SHP77 (cell line): ENCODE data around the gene CFDP1.
"Not testable (repeated sequence)": the region's sequence is repeated elsewhere in the genome, so short reads cannot be mapped to it uniquely, and the experiment has no call there.

Experiments used
- DNase-seq, 2 experiments: peaks; one replicate each; lab custom pipeline; 2025; lab: John Stamatoyannopoulos, UW

The CFDP1 gene

DNA sequence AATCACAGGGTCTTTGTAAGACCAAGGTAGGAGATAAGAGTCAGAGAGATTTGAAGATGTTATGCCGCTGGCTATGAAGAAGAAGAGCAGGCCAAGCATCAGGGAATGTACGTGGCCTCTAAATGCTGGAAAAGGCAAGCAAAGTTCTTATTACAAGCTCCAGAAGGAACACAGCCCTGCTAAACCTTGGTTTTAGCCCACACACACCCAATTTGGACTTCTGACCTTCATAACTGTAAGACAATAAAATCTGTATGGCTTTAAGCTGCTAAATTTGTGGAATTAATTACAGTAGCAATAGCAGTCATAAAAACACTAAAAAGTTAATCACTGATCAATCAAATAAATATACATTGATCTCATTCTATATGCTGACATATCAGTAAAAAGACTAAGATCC is 25.1 kb upstream of the CFDP1 start:
- DNase-seq = no peak

DNA sequence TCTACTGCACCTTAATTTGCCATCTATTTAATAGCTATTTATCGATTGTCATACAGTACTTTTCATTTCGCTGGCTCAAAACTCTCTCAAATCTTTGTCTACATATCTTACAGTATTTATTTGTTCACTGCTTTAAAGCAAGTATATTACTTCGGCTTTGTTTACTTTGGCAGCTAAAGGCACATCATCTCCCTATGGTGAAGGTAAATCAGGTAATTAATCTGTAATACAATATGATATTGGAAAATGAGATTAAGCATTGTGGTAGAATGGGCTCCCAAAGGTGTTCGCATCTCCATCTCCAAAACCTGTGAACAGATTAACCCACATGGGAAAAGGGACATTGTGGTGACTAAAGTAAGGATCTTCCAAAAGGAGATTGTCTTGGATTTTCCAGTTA is 24.7 kb upstream of the CFDP1 start:
- DNase-seq = no peak

DNA sequence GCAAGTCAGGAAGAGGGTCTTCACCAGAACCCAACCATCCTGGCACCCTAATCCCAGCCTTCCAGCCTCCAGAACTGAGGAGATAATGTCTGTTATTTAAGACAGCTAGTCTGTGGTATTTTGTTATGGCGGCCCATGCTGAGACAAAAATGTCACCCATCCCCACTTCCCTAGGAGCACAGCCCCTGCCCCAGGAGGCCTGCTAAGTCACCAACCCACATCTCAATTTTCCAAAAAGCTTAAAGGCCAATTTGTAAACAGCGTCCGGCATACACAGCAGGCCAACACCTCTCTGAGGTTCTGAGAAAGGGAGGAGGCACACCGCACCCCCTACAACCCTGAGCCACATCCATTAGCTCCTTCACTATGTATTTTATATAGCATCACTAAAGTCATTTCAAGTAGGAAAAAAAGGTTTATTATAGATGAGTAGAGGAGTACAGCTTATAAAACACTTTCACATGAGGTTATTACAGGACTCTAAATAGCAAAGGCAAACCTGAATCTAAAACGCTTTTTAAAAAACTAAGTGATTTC is 24.2 kb upstream of the CFDP1 start:
- no peak for DNase-seq

DNA sequence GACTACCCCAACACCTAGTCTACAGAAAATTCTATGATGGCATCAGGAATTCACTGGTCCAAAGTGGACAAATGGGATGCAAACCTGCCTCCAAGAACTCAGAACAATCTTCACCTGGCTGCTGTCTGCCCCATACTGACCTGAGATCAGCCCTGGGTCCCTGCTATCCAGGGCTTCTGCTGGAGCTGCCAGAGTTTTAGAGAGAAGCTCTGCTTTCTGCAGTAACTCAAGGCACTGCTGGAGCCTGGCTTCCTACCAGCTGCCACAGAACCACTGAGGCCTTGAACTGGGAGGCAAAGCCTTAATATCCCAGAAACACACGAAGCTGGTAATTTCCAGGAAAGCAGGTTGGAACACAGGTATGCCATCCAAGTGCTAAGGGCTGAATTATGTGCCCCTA is 23.7 kb upstream of the CFDP1 start:
- no peak for DNase-seq

DNA sequence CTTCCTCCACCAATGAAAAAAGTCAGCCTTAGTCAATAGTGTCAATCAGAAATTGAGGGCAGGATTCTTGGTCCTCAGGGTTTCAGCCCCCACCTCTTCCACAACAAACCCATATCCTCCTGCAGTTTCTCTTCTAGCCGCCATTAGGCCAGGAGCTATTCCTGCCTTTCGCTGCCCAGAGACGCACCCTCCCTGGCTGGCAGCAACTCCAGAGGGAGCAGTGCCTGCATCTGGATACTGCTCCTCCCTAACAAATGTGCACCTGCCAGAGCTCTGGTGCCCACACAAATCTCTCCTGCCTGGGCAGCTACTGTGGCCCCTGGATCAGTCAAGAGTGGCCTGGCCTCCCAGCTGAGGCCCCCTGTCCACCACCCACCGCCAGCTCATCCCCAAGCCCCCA is 23.2 kb upstream of the CFDP1 start:
- DNase-seq = not testable (repeated sequence)

DNA sequence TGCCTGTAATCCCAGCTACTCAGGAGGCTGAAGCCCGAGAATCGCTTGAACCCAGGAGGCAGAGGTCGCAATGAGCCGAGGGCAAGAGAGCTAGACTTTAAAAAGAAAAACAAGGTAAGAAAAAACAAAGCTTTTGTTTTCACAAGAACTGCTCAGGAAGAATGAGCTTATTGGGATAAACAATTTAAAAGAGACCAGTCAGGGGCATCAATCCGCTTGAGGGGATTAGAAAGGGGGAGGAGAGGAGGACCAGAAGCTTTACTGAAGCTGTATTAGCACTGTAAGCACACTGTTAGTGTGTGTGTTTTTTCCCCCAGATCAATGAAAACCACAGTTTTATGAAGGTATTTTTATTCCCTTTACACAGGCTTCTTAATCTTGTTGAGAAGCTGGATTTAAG is 22.4 kb upstream of the CFDP1 start:
- DNase-seq = no peak

DNA sequence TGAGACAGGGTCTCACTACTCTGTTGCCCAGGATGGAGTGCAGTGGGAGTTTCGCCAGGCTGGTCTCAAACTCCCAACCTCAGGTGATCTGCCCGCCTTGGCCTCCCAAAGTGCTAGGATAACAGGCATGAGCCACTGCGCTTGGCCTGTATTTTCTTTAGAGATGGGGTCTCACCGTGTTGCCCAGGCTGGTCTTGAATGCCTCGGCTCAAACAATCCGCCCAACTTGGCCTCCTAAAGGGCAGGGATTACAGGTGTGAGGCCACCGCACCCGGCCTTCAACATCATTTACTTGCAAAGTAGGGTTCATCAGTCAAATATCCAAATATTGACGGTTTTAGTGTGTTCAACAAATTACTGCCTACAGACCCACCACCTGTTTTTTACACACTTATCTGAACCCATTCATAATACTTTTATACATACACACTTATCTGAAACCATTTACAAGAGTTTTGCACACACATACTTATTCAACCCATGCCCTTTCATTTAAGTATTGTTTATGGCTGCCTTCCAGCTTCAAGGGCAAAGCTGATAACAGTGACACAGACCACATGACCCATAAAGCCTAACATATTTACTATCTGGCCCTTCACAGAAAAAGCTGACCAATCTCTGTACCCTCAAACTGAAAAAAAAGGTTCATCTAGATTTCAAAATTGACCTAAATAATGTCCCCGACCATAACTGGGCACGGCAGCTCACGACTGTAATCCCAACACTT is 19.3 kb upstream of the CFDP1 start:
- no peak for DNase-seq

DNA sequence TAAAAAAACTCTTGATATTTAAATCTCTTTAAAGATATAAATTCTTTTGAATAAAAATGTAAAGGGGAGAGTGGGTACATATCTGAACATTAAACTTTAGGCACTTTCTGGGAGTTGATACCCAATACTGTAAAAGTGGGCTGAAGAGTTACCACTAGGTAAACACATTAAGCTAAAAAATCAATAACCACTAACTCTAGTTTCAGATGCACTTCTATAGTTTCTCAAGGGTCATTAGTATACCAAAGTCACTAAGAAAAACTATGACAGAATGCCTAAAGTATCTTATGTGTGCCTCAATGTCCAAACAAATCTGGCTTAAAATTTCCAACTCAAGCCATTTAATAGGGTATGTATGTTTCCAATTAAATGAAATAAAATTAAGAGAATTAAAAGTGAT is 13.1 kb upstream of the CFDP1 start:
- no peak for DNase-seq

DNA sequence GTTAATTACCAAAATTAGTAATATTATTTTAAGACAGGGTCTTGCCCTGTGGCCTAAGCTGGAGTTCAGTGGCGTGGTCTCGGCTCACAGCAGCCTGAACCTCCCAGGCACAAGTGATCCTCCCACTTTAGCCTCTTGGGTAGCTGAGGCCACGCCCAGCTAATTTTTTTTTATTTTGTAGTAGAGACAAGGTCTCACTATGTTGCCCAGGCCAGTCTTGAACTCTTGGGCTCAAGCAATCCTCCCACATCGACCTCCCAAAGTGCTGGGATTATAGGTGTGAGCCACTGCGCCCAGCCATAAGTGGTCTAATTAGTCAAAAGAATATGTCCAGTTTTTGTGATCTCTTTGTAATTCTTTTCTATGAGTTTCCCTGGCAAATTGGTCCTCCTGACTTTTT is 12.0 kb upstream of the CFDP1 start:
- no peak for DNase-seq

DNA sequence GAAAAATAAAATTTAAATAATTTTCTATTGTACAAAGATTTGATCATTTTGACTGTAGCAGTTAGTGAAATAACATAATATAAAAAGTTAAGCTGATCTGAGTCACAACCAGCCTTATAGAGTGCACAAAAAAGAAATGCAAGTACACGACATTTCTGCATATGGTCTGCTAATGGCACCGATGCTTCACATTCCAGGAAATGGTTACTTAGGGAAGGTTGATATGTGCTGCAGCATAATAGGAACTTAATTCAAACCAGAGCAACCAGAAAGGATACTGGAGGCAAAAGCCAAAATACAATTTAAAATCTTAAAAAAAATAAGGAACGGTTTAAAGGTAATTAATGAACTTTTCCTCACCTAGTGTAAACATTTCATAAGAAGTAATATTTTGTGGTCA is 10.0 kb upstream of the CFDP1 start:
- DNase-seq = no peak

DNA sequence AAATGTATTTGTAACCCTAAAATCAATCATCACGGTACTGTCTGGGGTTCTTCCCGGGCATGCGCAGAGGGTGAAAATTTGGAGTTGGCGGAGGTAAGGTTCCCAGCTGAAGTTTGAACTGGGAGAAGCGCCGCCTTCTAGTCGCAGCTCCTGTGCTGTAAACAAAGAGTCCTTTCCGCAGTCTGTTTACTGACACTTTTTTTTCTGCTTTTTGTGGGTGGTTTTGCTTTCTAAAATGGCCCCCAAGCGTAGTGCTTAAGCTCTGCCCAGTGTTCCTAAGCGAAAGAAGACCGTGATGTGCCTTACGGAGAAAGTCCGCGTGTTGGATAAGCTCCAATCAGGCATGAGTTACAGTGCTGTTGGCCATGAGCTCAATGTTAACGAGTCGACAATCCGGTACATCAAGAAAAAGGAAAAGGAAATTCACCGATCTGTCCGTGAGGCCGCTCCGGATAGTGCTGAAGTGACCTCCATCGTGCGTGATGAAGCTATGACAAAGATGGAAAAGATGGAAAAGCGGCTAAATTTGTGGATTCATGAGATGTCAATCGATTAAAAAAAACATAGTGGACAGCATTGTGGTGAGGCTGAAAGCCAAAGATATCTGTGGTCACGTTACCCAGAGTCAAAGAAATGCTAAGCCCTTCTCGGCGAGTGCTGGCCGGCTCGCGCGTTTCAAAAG is 570 bp upstream of the CFDP1 start:
- peak; percentile 79 to 89 for DNase-seq

DNA sequence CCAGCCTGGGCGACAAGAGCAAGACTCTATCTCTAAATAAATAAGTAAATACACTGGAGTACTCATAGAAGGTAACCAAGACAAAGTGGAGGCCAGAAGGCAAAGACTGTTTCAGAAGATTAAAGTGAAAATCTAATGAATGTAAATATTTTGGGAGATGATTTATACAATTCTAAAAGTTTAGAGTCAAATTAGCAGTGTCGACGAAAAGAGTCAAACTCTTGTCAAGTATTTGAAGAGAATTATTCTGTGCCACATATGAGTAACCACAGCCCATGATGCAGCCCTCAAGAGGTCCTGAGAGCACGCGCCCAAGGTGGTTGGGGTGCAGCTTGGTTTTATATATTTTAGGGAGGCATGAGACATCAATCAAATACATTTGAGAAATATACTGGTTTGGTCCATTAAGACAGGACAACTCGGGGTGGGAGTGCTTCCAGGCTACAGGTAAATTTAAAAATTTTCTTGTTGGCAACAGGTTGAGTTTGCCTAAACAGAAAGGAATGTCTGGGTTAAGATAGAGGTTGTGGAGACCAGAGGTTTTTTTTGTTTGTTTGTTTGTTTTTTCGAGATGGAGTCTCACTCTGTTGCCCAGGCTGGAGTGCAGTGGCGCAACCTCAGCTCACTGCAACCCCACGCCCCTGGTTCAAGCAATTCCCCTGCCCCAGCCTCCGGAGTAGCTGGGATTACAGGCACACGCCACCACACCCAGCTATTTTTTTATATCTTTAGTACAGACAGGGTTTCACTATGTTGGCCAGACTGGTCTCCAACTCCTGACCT is 3.5 kb downstream of the CFDP1 start:
- no peak for DNase-seq

DNA sequence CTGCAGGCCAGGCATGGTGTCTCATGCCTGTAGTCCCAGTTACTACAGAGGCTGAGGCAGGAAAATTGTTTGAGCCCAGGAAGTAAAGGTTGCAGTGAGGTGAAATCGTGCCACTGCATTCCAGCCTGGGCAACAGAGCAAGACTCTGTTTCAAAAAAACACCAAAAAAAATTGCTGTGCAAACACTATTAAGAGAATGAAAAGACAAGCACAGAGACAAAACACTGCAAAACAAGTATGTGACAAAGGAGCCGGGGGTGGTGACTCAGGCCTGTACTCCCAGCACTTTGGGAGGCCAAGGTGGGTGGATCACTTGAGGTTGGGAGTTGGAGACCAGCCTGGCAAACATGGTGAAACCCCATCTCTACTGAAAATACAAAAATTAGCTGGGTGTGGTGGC is 6.8 kb downstream of the CFDP1 start:
- DNase-seq = not testable (repeated sequence)

DNA sequence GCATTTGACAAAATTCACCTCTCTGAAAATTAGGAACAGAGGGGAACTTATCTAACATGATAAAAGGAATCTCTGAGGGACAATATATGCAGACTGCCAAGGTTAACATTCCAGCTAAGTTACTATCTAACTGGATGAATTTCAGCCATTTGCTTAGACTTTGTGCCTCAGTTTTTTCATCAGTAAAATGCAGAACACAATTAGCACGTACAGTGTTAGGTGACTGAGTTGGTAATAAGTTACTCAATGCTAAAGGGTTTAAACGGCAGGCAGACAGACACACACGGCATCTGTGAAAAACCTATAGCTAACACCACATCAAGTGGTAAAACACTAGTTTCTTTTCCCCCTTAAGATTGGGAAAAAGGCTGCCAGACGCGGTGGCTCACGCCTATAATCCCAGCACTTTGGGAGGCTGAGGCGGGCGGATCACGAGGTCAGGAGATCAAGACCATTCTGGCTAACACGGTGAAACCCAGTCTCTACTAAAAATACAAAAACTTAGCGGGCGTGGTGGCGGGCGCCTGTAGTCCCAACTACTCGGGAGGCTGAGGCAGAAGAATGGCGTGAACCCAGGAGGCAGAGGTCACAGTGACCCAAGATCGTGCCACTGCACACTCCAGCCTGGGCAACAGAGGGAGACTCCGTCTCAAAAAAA is 9.1 kb downstream of the CFDP1 start:
- not testable (repeated sequence) for DNase-seq

DNA sequence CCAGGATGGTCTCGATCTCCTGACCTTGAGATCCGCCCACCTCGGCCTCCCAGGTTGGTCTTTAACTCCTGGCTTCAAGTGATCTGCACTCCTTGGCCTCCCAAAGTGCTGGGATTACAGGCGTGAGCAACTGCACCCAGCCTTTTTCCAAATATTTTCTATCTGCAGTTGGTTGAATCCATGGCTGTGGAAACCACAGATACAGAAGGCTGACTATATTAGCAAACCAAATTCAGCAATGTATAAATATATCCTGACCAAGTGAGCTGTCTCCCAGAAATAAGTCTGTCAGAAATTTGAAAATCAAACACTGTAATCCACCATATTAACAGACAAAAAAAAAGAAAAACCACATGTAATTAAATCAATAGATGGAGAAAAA is 9.6 kb downstream of the CFDP1 start:
- no peak for DNase-seq

DNA sequence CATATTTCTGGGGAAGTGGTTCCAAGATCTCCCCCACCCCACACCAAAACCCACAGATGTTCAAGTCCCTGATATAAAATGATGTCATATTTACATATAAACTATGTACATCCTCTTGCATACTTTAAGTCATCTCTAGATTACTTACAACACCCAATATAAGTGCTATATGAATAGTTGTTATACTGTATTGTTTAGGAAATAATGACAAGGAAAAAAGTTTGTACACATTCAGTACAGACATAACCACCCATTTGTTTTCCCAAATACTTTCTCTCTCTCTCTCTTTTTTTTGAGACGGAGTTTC is 11.5 kb downstream of the CFDP1 start:
- DNase-seq = no peak

DNA sequence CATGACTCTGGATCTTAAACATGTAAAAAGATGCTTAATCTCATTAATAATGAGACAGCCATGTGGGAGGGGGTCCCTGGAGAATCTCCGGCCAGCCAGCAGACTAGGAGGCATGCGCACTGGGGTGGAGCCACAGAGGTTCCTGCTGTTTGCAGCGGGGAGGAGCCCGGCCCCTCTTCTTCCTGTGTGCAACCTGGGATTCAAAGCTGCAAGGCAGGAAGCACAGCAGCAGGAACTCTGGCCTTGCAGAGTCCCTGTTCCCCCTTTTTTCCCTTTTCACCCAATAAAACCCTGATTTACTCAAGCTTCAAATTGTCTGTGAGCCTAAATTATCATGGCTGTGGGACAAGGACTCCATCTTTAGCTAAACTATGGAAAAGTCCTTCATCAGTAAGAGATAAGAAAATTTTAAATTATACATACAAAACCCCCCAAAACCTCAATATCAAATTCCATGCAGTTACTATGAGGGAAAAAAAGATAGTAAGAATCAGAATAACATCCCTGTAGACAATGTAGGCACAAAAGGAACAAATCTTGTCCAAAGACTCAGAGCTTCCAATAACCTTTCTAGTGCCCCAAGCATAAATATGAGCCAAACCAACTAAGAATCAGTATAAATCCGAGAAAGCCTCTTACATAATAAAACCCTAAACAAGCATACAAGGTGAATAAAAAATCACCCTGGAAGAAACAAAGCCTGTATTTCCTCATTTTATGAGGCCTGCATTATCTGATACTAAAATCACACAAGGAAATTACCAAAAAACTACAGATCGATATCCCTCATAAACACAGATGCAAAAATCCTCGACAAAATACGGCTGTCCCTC is 12.1 kb downstream of the CFDP1 start:
- DNase-seq = no peak

DNA sequence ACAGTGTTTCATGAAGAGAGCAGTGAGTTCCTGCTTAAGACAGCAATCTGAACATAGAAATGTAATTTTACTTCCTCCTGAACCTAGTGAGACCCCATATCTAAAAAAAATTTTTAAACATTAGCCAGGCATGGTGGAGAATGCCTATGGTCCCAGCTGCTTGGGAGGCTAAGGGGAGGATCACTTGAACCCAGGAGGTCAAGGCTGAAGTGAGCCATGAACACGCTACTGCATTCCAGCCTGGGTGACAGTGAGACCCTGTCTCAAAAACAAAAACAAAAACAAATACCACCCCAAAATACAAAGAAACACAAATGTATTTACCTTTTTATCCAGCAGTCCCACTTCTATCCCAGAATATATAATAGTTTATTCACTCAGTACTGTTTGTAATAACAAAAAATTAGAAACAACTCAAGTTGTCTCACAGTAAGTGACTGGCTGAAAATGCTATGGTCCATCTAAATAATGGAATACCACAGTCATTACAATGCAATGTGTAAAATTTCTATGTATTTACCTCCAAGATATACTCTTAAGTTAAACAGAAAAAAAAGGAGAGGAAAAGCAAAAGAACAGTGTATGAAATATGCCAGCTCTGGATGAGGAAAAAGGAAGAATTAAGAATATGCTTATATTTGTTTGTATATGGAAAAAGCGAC is 16.3 kb downstream of the CFDP1 start:
- DNase-seq = no peak

DNA sequence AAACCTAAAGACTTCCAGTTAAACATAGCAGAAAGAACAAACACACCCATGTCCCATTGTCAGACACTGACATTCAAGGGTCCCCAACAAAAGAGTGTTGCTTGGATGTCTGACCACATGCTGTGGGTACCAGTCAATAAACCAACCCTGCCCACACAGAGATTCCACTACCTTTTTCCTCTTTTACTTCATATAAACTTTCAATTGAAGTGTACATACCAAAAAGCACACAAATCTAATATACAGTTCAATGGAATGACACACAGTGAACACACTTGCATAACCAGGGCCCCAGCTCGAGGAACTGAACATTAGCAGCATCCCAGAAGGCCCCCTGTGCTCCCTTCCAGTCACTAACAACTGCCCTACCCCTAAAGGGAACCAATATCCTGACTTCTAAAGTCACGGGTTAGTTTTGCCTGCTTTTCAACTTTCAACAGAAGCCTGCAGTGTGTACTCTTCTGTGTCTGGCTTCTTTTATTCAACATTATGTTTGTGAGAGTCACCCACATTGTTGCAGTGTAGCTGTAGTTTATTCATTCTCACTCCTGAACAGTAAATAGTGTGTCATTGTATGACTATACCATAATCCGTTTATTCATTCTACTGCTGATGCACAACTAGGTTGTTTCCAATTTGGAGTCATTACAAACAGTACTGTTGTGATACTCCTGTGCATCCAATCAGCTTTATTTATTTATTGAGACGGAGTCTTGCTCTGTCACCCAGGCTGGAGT is 18.0 kb downstream of the CFDP1 start:
- DNase-seq = no peak

DNA sequence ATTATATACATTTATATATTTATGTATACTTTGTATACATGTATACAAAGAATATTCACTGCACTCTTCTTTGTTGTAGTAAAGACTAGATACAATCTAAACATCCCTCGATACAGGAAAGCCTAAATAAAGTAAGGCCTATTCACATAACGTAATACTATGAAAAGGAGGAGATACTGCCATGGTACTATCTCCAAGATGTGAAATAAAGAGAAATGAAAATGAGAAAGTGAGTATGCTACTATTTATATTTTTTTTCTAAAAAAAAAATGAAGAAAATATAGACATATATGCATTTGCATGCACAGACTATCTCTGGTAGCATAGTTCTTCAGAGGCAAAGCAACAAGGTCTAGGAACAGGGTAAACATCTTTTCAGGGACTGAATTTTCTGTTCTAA is 19.4 kb downstream of the CFDP1 start:
- DNase-seq = no peak
